ENCODE results near the gene SEMA5B. TPM values are rescaled to one million over a fixed set of nuclear protein-coding genes. Genes with fewer than 3 reads are reported as not detected.

Gene SEMA5B
- total RNA-seq, 2 experiments from 2014 or later = 0.13 to 2.3 TPM

- Histone ChIP-seq H4K20me1 (ENCODE audit: insufficient read depth, low read length) (0 out of 2 replicates have a peak, but pooled peaks cover 4% of the 10 kb centered on the region), H3K9me3 (ENCODE audit: low read length) (no peaks in the 10 kb centered on the region), H3K9me2 (ENCODE audit: insufficient read depth, low read length) (no peaks in the 10 kb centered on the region), H3K4me2 (ENCODE audit: low read length) (no peak overlapping the region), H3K79me2 (ENCODE audit: insufficient read depth, low read depth, low read length) (peaks cover 11% of the 10 kb centered on the region; the same call in 1 of the 2 replicates), H3K36me3 (ENCODE audit: insufficient read depth, low read length) (no peaks in the 10 kb centered on the region), H3K4me1 (ENCODE audit: insufficient read depth, low read length, poor library complexity, severe bottlenecking) (peaks cover 3% of the 10 kb centered on the region), H3K4me3 (ENCODE audit: low read depth, low read length, poor library complexity, severe bottlenecking) (no peak overlapping the region), H3K27ac (ENCODE audit: low read depth, low read length, poor library complexity, severe bottlenecking) (no peak overlapping the region), H2AFZ (ENCODE audit: low read length) (no peak overlapping the region)
- intact Hi-C loops (cut with micrococcal nuclease; ENCODE audit: unreplicated experiment) = no loop called here
- BruUV-seq (replicated peaks) = no TSS peak
- no peak for DNase-seq (ENCODE audit: low spot score)
- TF ChIP-seq CTCF (conservative IDR thresholded peaks at IDR 0.05; ENCODE audit: low read length) (no peak), EZH2phosphoT487 (IDR thresholded peaks at IDR 0.05; ENCODE audit: borderline replicate concordance, low read depth, low read length) (no peak)
- POLR2A ChIA-PET = no interaction called here
- CTCF ChIA-PET (ENCODE audit: unreplicated experiment) = no interaction called here
Observed at GRCh38 chr3:123070510-123070909, 42.9 kb upstream of the SEMA5B start.

DNA sequence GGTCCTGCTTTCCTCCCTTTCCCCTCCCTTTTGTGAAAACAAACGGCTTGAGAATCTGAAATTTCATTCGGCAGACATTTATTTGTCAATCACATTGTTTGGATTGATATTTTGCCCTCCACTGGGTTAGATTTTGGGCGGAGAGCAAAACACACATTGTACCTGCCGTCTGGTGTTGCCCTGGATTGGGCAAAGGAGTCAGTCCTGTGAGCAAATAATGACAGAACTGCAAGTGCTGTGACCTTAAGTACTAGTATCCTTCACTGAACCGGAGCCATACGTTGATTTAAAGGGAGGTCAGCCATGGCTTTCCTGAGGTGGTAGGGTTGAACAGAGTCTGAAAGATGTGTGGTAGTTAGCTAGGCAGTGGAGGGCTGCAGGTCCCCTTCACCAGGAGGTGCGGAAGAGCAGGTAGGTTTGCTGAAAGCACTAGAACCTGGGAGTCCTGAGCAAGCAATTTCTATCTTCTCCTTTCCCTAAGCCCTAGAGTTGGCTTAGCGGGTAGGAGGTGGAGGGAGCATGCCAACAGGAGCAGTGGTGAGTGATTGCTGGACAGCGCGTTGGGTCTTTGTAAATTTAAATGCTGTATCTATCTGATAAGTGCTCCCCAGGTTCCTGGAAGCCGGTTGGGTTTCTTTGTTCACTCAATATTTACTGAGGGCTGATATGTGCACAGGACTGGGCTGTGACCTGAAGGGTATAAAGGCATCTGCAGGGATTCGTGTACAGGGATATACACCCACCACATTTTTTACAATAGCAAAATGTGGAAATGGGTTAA lies 41.2 kb upstream of the SEMA5B start:
- Histone ChIP-seq H4K20me1 (ENCODE audit: insufficient read depth, low read length) (0 out of 2 replicates have a peak, but pooled peaks cover 4% of the 10 kb centered on the region), H3K4me3 (ENCODE audit: low read depth, low read length, poor library complexity, severe bottlenecking) (peak overlapping the region; percentile 80), H3K79me2 (ENCODE audit: insufficient read depth, low read depth, low read length) (peaks cover 11% of the 10 kb centered on the region; the same call in 1 of the 2 replicates), H3K27ac (ENCODE audit: low read depth, low read length, poor library complexity, severe bottlenecking) (no peak overlapping the region), H2AFZ (ENCODE audit: low read length) (no peak overlapping the region), H3K9me2 (ENCODE audit: insufficient read depth, low read length) (no peaks in the 10 kb centered on the region), H3K4me2 (ENCODE audit: low read length) (peak overlapping the region; percentile 62; the same call in 1 of the 2 replicates), H3K9me3 (ENCODE audit: low read length) (no peaks in the 10 kb centered on the region), H3K4me1 (ENCODE audit: insufficient read depth, low read length, poor library complexity, severe bottlenecking) (peaks cover 3% of the 10 kb centered on the region), H3K36me3 (ENCODE audit: insufficient read depth, low read length) (no peaks in the 10 kb centered on the region)
- no peak for DNase-seq (ENCODE audit: low spot score)
- ChIA-PET POLR2A (no interaction called here), CTCF (ENCODE audit: unreplicated experiment) (no interaction called here)
- intact Hi-C loops (cut with micrococcal nuclease; ENCODE audit: unreplicated experiment) = no loop called here
- BruUV-seq (replicated peaks) = TSS peak; percentile 62
- TF ChIP-seq EZH2phosphoT487 (IDR thresholded peaks at IDR 0.05; ENCODE audit: borderline replicate concordance, low read depth, low read length) = no peak
- no peak for TF ChIP-seq CTCF (conservative IDR thresholded peaks at IDR 0.05; ENCODE audit: low read length)
